ENCODE results near the gene TSFM.

TSFM gene

GRCh38 chr12:57782243-57782607, 362 bp upstream of the TSFM start:
- DNase-seq, result no peak

- no peak for DNase-seq
Measured at GRCh38 chr12:57783466-57783801, 847 bp downstream of the TSFM start.

DNA sequence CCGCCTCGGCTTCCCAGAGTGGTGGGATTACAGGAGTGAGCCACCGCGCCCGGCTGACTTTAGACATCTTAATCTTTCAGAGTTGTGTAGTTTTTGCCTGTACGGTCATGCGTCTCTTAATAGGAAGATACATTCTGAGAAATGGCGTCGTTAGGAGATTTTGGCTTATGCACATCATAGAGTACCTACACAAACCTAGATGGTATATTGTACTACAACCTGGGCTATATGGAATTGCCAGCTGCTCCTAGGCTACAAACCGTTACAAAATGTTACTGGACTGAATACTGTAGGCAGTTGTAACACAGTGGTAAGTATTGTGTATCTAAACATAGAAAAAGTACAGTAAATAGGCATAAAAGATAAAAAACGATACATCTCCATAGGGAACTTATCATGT, 1.3 kb downstream of the TSFM start:
- no peak for DNase-seq

GRCh38 chr12:57793920-57794319, 11.3 kb downstream of the TSFM start:
- DNase-seq, result no peak

- no peak for DNase-seq
Measured at GRCh38 chr12:57795354-57795753, 12.8 kb downstream of the TSFM start.

DNA sequence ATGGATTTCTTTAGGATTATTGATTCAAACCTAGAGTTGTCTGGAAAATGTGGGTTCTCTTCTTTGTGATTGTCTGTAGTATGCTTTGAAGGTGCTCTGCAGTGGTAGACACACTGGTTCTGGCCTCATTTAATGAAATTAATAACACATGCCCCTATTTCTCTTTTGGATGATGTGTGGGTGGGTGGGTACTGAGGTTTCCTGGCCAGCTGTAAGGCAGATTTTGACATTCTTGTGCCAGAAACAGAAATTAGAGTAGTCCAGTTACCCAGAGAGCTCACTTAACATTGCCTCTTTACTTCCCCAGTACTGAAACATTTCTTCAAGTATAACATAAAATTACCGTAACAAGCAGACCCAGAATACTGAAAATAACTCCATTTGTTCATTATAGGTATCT, 14.4 kb downstream of the TSFM start:
- DNase-seq, result no peak

DNA sequence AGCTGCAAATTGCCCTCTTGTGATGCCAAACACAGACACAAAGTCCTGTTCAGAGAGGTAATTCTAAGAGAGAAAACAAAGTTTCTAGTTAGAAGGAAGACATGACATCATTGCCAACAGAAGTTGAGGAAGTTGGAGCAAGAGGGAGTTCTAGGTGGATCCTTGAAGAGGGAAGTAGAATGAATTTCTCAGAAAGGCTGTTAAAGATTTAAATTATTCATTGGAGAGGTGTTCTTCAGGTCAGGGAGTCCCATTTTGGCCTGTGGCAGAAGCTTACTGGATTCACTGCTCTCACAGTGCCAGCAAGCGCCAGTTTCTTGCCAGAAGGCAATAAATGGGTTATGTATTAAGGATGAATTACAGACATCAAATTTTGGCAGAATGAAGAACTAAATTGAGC, 15.3 kb downstream of the TSFM start:
- DNase-seq, result no peak

DNA sequence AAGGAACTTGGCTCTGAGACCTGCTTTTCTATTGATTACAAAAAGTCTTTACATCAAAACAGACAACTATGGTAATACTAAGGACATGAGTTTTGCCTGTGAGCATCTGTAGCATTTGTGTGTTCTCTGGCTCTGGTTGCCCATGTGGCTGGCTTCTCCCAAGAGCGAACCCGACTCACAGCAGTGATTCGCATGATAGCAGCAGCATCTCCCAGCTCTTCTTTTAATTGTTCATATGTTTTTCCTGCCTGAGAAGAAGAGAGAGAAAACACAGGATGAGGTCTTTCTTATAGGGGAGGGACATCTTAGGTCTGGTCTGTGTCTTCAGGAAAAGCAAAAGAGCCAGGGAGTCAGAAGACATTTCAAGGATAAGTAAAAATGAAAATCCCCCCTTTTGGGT, 18.4 kb downstream of the TSFM start:
- DNase-seq, result no peak

GRCh38 chr12:57802607-57803006, 20.0 kb downstream of the TSFM start:
- no peak for DNase-seq

DNA sequence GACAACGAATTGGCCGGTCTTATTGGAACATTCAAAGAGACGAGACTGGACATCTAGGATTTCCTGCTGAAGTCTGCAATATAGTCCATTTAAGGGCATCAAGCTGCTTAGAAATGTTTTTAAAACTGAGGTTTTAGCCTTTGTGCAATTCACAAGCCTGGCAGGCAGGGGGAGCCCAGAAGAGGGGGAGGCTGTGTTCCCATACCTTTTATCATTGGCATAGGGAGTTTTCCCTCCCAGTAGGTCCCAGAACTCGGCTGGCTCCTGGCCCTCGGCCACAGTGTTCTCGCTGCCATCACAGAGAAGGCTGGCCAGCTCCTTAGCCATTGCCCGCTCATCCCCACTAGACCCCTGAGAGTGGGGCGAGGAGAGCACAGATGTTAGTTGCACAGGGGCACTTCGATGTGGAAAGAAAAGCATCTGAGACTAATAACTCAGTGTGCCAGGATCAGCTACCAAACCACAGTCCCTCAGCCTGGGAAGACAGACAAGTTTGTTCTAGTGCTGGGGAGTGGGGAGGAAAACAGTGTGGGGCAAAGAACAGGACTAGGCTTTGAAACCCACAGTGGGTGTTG, 20.8 kb downstream of the TSFM start:
- DNase-seq, result peak; percentile 48

GRCh38 chr12:57806677-57807076, 24.1 kb downstream of the TSFM start:
- DNase-seq, result no peak

- DNase-seq, result no peak
Measured at GRCh38 chr12:57807285-57807684, 24.7 kb downstream of the TSFM start.

DNA sequence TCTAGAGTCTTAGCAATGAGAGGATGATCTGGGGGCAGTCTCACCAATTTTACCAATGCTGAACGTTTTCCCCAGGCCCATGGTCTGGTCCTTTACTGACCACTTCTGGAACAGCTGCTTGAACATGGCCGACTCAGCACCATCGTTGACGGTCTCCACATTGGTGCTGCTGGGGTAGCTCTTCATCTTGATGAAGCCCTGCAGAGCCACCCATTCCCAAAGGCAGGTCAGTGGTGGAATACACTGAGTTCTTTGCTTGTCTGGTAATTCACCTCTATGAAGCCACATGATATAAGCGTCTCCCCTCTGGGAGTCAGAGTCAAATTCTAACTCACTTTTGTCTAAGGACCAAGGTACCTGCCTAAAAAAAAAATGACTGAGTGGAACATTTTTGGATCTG, 25.8 kb downstream of the TSFM start:
- no peak for DNase-seq

- no peak for DNase-seq
Measured at GRCh38 chr12:57809425-57809824, 26.8 kb downstream of the TSFM start.

DNA sequence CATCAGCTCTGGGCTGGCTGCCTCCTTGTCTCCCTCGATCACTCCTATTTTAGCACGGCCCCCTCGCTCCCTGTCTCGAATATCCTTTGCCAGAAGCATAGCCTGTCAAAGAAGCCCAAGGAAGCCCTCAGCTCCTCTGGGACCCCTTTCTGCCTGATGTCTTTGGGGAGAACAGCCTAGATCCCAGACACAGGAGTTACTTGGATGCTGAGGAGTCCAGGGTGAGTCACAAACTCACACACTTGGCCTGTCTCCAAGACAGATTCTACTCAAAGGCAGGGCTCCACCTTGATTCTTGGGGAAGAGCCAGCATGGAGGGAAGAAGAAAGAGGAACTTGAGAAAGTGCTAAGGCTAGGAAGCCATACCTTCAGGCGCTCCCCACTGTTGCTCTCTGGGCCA, 27.9 kb downstream of the TSFM start:
- no peak for DNase-seq

DNA sequence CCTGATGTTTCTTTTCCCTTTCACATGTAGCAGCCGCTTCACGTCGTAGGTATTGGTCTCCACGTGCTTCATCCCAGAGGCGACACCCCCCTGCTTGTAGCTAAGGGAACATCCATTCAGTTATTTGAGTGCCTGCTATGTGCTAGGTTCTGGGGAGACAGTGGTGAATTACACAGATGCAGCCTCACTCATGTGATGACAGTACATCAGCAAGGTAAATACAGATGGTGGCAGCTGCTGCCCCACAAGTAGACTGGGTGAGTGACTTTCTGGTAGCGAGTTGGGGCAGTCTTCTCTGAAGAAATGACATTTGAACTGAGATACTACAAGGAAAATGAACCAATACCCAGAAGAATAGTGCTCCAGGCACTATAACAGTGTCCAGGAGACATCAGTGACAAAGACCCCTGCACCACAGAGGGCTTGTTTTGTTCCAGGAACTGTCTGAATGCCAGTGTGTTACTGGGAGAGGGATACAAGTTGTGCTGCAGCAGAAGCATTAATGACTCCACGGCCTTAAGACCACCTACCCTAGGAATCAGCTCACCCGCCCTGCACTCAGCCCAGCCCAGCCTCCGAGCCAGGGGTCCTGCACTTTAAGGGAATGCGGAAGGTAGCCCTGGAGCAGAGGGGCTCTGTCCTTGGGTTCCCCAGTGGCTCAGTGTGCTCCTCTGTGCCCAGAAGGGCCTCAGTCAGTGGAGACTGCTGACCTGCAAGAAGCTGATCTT, 28.6 kb downstream of the TSFM start:
- DNase-seq, result no peak

DNA sequence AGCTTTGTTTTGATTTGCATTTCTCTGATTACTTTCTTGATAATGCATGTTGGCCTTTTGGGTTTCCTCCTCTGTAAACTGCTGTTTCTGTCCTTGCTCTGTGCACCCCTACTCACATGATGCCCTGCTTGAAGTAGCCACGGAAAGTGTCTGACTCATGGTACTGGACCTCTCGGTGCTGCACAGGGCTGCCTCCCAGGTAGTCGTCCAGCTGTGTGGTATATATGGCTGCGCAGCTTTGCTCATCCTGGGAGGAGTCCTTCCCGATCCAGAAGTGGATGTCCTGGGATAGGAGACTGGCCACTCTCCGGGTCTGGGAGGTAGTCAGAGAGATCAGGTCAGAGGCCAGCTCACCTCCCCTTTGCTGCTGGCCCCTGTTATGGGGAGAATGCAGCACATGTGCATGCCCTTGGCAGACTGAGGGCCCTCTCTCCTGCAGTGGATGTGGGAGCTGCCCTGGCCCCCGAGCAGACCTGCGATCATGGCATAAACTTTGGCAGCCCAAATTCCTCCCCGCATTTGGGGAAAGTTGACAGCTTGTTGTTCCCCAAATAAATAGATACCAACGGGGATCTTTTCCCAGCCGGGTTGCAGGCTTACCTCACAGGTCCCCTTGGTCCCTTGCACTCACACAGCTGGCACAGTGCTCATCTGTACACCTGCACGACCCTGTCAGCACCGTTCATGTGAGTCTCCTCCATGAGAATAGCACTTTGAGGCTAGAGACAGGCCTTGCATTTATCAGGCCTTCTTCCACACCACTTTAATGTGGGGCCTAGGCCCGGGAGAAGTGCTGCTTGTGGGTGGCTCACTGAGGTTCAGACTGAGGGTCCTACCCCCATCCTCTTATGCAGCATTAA, 30.8 kb downstream of the TSFM start:
- no peak for DNase-seq

DNA sequence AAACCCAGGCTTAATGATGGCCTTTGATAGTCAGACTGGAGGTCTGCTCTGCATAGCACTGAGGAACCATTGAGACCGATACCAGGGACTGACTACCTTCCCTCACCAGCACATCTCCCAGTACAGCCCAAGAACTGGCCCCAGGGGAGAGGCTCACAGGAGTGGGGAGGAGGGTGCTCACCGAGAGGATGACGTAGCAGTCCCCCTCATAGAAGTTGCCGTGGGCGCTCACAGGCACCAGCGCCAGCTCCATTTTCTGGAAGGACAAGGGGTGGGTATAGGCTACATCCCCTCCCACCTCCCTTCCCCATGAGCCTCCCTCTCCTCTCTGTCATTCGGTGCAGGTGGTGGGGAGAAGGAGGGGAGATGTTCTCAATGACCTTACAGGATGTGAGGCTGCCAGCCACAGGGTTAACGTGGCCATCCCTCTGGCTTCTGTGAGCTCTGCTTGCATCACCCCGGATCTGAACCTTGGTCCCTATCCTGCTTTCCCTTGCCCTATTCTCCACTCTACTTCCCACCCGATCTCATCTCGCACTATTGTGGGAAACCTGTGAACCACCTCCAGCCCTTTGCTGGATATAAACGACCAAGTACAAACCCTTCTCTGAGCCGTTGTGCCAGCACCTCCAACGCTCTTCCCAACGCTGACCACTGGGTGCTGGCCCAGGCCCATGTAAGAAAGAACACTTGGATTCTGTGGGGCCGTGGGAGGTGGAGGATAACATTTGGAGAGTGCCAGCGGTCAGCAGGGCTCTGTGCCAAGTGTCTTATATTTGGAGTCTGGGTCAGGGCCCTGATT, 31.6 kb downstream of the TSFM start:
- DNase-seq, result no peak

DNA sequence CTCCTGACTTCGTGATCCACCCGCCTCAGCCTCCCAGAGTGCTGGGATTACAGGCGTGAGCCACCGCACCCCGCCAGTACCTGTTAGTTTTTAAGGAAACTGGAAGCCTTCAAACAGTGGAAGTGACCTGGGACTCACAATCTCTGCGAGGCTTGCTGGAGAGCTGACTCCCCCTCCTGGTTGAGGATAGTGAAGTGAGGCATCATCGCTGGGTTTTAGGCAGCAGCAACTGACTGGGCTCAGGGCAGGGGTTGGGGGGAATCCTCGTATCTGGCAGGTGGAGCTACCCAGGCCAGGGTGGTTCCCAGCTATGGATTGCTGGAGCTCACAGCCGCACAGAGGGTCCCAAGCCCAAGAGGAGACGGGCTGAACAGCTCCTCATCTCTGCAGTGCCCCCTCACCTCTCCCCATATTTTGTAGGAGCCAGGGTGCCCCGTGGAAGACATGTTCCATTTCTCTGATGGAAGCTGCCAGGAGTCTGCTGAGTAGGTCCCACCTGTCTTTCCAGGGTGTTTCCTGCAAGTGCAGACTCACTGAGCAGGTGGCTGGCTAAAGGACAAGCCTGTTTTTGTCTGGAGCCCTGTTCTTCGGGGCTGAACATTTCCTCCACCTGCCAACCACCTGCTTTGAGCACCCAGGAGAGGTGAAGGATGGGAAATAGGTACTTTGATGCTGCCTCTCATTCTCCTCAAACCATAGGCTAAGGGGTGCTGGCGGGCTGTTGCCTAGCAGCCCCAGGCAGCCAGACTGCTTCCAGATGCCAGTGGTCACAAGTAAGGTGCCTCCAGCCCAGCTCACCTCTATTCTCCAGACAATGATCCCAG, 32.8 kb downstream of the TSFM start:
- peak; percentile 43 for DNase-seq

DNA sequence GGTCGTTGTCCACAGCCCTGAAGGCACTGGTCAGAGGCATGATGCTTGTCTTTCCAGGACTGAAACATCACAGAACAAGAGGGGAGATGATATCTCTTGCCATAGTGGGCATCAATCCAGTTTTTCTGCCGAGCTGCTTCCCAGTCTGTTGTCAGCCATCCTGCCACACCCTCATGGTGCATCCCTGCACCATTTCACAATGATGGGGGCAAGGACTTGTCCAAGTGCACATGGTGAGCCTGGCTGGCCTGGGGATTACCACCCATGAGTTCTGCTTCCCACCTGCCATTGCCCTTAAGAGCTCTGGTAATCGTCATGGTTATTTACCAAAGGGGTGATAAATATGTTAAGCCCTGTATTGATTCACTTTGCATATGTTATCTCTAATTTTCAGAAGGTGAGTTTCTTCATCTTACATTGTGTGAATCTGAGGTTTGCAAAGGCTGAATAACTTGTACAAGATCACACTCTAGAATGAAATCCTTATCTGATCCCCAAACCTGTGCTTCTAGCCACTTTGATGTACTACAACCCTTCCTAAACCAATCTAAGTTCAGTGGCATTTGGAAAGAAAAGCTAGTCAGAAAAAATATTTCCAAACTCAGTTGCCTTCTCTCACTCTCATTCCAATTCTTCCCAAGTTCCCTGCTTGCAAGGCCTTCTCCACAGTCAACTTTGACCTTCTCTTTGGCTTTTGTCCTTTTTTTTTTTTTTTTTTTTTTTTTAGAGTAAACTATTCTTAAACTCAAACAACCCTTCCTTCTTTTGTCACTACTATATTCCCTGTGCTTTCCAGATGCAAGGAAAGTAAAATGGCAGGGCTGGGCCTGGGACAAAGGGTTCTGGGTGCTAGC, 33.6 kb downstream of the TSFM start:
- DNase-seq, result no peak

- DNase-seq, result no peak
Measured at GRCh38 chr12:57816855-57817151, 34.2 kb downstream of the TSFM start.
